HG02973 (cell line): ENCODE data around the gene DDHD1.

Experiments used
- ATAC-seq: cut with Tn5 transposase; IDR thresholded peaks from one replicate; pipeline ENCODE4 v1.9.1; 2021; ENCODE audit warnings: moderate library complexity; ENCODE audit not compliant: unreplicated experiment

DDHD1 gene

DNA sequence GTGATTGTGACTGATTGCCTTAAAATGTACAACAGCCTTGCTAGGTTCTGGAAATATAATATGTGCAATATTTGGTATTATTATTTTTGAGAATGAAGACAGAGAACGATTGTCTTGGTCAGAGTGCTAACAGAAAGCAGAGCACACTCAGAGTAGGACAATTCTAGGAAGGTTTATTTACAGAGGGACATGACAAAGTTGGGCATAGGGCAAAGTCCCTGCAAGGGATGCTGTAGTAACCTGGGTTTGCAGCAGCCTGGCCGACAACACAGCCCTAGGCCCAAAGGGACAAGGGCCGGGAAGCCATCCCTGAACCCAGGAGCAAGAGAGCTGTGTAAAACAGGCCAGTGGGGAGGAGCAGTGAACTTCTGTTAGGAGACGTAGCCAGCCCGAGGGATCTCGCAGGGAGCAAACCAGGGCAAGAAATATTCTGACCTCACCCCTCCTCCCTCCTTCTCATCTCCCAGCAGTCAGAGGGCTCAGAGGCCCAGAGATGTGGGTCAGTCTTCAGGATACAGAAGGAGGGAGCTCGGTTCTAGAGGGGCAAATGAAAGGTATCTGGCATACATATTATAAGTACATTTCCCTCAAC lies 151.2 kb downstream of the DDHD1 start:
- no peak for ATAC-seq

- no peak for ATAC-seq
Measured at GRCh38 chr14:52998376-52999015, 154.6 kb downstream of the DDHD1 start.

- no peak for ATAC-seq
Measured at GRCh38 chr14:52996493-52996892, 156.6 kb downstream of the DDHD1 start.

DNA sequence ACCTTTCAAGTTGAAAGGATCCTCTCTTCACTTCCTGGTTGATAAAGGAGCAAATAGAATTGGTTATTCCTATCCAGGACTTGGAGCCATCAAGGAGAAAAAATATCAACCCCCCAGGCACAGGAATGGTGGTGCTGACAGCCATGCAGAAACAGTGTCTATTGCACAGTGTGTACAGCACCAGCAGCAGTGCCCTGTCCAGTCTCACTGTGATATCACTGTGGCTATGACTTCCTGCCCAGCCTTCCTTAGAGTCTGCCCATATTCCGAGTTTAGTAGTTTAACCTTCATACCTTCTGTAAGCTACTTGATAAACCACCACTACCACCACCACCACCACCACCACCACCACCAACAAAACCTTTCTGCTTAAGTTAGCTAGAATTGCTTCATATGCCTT lies 157.1 kb downstream of the DDHD1 start:
- ATAC-seq, result no peak

- ATAC-seq, result no peak
Measured at GRCh38 chr14:52992236-52992870, 160.8 kb downstream of the DDHD1 start.

GRCh38 chr14:52988139-52988538 lies 165.0 kb downstream of the DDHD1 start:
- ATAC-seq, result no peak

- no peak for ATAC-seq
Measured at GRCh38 chr14:52987514-52987913, 165.6 kb downstream of the DDHD1 start.

- no peak for ATAC-seq
Measured at GRCh38 chr14:52987042-52987441, 166.1 kb downstream of the DDHD1 start.
